Activated CD4-positive, alpha-beta T cell treated with anti-CD3 and anti-CD28 coated beads for 4 hours (primary cell): ENCODE results near the gene RSRC1.
A peak's percentile ranks its signal among the peaks of the same experiment; 100 is the strongest.
"Not testable (repeated sequence)": the region's sequence is repeated elsewhere in the genome, so short reads cannot be mapped to it uniquely, and the experiment has no call there.

Experiments
- DNase-seq, 2 donors: peaks; one replicate each; pipeline ENCODE4 v3.0.0-alpha.2; 2020

The RSRC1 gene

GRCh38 chr3:158109804-158110657, at the start of gene RSRC1:
RSRC1 (plus strand) TSS chr3:158110089; CDS start chr3:158122105, 12,016 bp downstream.
- DNase-seq = peak; percentile 67 to 73

GRCh38 chr3:158065574-158065973, 44.3 kb upstream of the RSRC1 start:
- DNase-seq = not testable (repeated sequence)

- DNase-seq = no peak
These were observed 37.1 kb upstream of the RSRC1 start for GRCh38 chr3:158072790-158073189.

- DNase-seq = no peak
These were observed 35.3 kb upstream of the RSRC1 start for GRCh38 chr3:158074591-158074990.

DNA sequence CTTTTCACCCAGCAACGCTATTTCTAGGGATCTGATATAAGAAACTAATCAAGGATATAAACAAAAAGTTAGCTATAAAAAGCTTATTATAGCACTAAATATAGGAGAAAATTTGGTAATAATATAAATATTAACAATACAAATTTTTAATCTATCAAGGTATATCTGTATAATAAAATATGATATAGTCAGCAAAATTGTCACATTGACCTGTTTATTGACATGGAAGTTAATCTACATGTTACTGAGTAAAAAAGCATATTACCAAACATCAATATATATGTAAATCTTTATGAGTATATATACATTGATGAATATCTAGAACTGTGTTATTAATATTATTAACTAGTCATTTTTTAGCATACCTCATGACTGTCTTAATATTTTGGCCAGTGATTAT, 30.3 kb upstream of the RSRC1 start:
- DNase-seq = no peak

DNA sequence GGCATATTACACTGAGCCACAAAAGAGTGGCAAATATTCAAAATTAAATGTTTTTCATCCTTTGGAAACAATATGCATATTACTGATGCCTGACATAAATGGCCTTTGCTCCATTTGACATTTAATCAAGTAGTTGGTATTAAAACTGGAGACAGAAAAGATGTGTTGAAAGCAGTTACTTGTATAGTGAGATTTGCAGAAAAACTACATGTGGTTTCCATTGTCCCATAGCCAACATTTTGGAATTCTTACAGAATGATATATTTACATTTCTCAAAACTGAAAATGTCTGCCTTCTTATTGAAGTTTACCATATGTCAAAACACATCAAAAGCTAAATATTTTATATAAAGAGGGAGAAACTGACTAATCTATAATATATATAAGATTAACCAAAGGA, 25.2 kb upstream of the RSRC1 start:
- no peak for DNase-seq

DNA sequence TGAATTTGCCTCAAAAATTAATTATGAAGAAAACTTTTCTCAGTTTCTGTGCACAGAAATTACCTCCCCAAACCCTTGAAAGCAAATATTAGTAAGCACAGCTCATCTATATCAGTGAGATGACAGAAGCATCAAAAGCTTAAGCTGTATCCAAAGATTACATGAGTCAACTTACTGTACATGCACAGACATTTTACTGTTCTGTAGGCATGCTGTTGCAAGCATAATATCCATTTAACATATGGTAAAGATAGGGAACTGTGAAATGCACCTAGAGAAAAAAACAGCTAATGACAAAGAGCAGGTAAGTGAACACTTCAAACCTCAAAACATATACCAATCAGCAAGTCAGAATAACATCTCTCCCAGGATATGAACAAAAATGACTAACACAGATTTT, 24.5 kb upstream of the RSRC1 start:
- DNase-seq = no peak

- no peak for DNase-seq
These were observed 24.0 kb upstream of the RSRC1 start for GRCh38 chr3:158085931-158086330.

DNA sequence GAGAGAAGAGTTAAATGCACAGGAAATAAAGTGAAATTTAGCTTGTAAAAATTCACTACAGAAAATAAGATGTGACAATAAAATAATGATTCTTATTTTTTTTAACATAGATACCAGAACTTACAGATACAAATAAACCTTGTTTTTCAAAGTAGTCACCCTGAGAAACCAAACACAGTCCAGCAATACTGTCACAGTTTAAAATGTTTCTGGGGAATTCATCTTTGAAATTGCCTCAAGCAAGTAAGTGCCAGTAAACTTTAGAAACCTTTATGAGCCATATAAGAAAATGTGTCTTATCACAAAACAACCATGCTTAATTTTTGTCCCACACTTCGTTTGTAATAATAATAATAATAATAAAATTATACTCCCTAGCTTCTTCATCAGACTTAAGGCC, 23.5 kb upstream of the RSRC1 start:
- no peak for DNase-seq

DNA sequence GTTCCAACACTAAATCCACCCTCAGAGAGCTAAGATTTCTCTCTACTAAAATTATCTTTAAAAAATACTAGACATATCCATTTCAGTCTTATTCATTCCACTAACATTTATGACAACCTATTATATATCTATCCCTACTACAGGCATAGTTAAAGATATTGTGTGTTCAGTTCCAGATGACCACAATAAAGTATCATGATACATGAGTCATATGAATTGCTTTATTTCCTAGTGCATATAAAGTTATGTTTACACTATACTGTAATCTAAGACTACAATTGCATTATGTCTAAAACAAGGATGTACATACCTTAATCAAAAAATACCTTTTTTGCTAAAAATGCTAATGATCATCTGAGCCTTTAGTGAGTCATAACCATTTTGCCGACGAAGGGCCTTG, 23.1 kb upstream of the RSRC1 start:
- DNase-seq = no peak

DNA sequence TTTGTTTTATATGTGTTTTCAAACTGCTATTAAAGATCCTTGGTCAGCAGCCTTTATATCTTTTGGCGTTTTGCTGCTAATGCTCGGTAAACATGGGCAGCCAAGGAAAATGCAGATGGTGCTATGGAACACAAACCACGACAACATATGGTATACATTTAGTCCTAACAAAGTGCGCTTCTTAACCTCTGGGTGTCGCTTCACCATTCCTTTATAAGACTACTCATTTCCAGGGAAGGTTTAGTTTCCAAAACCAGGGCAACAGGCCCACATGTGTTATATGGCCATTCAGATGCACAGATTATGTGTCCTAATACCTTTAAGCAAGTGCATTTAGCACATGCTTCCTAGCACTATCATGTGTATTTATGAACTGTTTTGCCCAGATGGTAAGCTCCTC, 18.4 kb upstream of the RSRC1 start:
- no peak for DNase-seq

- no peak for DNase-seq
These were observed 16.4 kb upstream of the RSRC1 start for GRCh38 chr3:158093526-158093925.

DNA sequence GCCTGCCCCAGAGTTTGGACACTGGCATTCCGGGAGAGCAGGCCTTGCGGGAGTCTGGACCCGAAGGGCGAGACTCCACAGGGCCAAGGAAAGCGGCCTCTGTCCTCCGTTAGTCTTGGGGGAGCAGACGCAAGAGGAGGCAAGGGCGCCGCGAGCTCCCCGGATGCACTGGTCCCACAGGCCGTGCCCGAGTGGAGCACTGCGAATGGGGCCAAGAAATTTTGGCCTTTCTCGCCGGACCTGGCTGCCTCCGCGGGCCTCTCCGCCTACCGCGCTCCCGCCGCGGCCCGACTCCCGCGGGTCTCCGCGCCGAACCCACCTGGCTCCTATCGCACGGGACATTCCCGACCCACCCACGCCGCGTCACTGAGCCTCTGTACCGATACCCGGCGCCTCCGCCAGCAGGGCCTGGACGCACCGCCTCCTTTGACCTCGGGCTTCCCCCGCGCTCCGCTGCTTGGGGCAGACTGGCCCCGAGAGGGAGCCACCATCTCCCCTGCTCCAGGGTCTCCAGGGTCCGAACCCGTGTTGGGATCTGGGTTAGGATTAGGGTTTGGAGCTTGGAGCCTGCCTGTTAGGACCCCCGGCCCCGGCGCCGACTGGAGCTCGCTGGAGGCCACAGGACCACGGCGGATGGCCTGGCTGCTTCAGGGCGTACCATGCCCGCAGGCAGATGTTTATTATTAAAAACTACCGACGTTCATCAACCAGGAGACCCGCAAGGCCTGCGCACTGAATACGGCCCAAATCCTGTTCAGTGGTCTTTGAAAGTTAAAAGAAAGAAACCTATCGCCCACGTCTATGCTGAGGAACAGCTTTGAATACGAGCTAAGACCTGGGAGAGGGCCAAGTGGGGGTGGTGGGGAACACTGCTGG, 15.4 kb upstream of the RSRC1 start:
- DNase-seq = no peak

DNA sequence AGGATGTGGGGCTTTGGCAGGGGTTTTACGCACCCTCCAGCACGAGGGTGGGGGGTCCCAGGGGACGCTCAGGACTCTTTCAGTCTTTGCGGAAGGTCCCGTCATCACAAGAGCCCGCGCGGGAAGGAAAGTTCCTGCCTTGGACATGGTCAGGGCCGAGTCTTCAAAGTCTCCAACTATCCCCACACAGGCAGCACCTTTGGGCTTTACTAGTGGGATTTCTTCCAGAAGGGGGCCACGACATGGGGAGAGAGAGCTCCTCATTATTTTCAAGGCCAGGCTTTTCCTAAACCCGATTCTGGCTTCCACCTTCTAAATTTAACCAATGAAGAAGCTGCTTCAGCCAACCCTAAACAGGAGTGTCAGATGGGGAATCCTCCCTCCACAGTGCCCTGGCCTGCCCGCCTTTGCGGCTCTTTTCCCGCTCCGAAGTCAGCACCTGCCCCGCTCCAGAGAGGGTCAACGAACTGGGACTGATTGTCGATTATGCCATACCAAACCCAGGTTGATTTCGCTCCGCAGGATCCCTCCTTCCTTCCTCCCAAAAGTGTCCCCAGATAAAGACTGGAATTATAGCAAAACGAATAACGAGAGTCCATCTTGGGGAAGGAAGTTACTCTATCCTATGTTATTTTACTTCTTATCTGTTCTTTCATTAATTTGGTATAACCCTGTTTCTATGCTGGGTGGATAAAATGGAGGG, 14.6 kb upstream of the RSRC1 start:
- no peak for DNase-seq

- no peak for DNase-seq
These were observed 13.8 kb upstream of the RSRC1 start for GRCh38 chr3:158095814-158096704.

DNA sequence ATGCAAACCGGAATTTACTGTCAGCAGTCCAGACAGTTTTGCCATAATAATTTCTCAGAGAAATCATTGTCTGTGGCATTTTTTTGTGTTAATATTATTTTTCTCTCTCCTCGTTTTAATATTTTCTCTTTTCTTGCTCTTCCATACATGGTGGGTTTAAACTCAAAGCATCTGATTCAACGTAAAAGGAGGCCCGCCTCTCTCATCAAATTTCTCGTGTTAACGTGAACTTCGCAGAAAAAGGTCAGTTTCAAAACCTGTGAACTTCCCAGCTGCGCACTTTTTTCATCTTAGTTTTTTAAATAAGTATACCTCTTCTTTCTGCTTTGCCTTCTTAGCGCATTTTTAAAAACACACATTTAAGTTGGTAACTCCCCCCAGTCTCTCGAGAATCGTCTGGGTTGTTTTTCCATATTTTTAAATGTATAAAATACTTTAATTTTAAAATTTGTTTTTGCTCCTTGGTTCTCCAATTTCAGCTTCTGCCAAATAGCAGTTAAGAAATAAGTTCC, 12.8 kb upstream of the RSRC1 start:
- no peak for DNase-seq

GRCh38 chr3:158097593-158098308, 12.1 kb upstream of the RSRC1 start:
- peak; percentile 39 to 51 for DNase-seq

- no peak for DNase-seq
These were observed 11.6 kb upstream of the RSRC1 start for GRCh38 chr3:158098309-158098639.

DNA sequence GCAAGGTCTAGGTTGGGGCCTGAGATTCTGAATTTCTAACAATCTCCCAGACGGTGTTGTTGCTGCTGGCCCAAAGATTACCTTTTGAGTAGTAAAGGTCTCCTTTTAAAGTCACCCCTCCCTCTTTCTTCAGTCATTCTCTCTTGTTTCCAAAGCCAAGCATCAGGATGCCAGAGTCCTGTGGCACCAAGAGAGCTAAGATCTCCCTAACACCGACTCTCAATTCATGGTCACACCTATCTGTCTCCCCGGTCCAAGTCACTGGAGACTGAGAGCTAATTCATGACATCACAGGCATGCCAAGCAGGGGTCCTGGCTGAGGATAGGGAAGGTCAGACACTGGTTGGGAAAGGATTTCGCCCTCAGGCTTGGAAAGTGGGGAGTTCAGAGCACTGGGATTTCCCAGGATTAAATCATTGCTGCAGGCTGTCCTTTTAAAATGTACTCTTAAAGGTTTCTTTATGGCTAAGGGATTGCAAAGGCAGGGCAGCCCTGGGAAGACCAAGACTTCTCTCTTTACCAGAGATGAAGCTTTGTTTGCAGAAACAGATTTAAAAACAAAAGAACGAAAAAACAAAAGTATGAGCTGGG, 11.0 kb upstream of the RSRC1 start:
- no peak for DNase-seq

- DNase-seq = no peak
These were observed 9.2 kb upstream of the RSRC1 start for GRCh38 chr3:158100681-158101080.
